ENCODE data around the gene TMEM145. TPM values are rescaled to one million over a fixed set of nuclear protein-coding genes. Genes with fewer than 3 reads are reported as not detected.

Gene TMEM145
- total RNA-seq, 1 donor from 2014 or later: 0.26 TPM

DNA sequence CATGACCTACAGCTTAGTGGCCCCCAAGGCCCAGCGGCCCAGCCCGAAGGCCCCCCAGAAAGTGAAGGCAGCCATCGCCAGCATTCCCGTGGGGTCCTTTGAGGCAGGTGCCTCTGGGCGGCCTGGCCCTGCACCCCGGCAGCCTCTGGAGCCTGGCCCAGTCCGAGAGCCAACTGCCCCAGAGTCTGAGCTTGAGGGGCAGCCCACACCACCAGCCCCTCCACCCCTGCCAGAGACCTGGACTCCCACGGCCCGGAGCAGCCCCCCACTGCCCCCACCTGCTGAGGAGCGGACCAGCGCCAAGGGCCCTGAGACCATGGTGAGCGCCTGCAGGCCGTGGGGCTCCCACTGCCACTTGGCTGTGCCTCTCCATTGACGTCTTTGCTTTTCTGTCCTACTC is 20.1 kb upstream of the TMEM145 start:
- DNase-seq (ENCODE audit: low read depth): no peak
- no peak for FAIRE-seq
- Histone ChIP-seq H3K27me3 (ENCODE audit: control insufficient read depth, insufficient read depth, low read length) (no peaks in the 10 kb centered on the region), H3K4me3 (ENCODE audit: low read depth, low read length) (no peak overlapping the region), H3K36me3 (ENCODE audit: control insufficient read depth, insufficient read depth, low read length) (peaks cover 57% of the 10 kb centered on the region)
- TF ChIP-seq, protein P1, sequence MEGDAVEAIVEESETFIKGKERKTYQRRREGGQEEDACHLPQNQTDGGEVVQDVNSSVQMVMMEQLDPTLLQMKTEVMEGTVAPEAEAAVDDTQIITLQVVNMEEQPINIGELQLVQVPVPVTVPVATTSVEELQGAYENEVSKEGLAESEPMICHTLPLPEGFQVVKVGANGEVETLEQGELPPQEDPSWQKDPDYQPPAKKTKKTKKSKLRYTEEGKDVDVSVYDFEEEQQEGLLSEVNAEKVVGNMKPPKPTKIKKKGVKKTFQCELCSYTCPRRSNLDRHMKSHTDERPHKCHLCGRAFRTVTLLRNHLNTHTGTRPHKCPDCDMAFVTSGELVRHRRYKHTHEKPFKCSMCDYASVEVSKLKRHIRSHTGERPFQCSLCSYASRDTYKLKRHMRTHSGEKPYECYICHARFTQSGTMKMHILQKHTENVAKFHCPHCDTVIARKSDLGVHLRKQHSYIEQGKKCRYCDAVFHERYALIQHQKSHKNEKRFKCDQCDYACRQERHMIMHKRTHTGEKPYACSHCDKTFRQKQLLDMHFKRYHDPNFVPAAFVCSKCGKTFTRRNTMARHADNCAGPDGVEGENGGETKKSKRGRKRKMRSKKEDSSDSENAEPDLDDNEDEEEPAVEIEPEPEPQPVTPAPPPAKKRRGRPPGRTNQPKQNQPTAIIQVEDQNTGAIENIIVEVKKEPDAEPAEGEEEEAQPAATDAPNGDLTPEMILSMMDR (IDR thresholded peaks at IDR 0.05; ENCODE audit: insufficient read depth, low read length, severe bottlenecking): no peak

DNA sequence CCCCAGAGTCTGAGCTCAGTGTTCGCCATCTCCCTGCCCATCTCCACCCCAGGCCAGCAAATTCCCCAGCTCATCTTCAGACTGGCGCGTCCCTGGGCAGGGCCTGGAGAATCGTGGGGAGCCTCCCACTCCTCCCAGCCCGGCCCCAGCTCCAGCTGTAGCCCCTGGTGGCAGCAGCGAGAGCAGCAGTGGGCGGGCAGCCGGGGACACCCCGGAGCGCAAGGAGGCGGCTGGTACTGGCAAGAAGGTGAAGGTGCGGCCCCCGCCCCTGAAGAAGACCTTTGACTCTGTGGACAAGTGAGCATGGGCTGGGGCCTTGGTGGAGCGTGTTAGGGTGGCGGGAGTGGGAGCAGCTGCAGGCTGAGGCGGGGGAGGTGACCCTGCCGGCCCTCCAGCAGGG is 19.6 kb upstream of the TMEM145 start:
- DNase-seq (ENCODE audit: low read depth) (no peak), FAIRE-seq (no peak)
- no peaks in the 10 kb centered on the region for H3K27me3 ChIP-seq (ENCODE audit: control insufficient read depth, insufficient read depth, low read length)
- TF ChIP-seq, protein P1 (IDR thresholded peaks at IDR 0.05; ENCODE audit: insufficient read depth, low read length, severe bottlenecking): no peak
- peaks cover 54% of the 10 kb centered on the region for H3K36me3 ChIP-seq (ENCODE audit: control insufficient read depth, insufficient read depth, low read length)
- H3K4me3 ChIP-seq (ENCODE audit: low read depth, low read length): no peak overlapping the region

DNA sequence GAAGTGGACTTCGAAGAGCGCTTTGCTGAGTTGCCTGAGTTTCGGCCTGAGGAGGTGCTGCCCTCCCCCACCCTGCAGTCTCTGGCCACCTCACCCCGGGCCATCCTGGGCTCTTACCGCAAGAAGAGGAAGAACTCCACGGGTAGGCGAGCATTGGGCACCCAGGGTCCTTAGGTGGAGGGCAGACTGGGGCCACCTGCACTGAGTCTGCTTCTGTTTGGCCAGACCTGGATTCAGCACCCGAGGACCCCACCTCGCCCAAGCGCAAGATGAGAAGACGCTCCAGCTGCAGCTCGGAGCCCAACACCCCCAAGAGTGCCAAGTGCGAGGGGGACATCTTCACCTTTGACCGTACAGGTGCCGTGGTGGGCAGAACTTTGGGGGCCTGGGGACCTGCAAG is 19.2 kb upstream of the TMEM145 start:
- peak; percentile 13 for FAIRE-seq
- DNase-seq (ENCODE audit: low read depth): no peak
- TF ChIP-seq, protein P1 (IDR thresholded peaks at IDR 0.05; ENCODE audit: insufficient read depth, low read length, severe bottlenecking): no peak
- no peaks in the 10 kb centered on the region for H3K27me3 ChIP-seq (ENCODE audit: control insufficient read depth, insufficient read depth, low read length)
- H3K36me3 ChIP-seq (ENCODE audit: control insufficient read depth, insufficient read depth, low read length): peaks cover 51% of the 10 kb centered on the region
- H3K4me3 ChIP-seq (ENCODE audit: low read depth, low read length): no peak overlapping the region

DNA sequence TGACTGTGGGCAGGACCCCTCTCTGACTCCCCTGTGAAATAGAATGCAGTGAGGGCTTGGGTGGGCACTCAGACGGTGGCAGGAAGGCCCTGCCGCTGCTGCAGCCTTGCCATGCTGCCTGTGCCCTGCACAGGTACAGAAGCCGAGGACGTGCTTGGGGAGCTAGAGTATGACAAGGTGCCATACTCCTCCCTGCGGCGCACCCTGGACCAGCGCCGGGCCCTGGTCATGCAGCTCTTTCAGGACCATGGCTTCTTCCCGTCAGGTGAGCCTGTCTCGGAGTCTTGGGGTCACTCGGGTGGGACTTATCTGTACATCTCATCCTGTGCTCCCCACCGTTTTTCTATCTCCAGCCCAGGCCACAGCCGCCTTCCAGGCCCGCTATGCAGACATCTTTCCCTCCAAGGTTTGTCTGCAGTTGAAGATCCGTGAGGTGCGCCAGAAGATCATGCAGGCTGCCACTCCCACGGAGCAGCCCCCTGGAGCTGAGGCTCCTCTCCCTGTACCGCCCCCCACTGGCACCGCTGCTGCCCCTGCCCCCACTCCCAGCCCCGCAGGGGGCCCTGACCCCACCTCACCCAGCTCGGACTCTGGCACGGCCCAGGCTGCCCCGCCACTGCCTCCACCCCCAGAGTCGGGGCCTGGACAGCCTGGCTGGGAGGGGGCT is 18.5 kb upstream of the TMEM145 start:
- H3K27me3 ChIP-seq (ENCODE audit: control insufficient read depth, insufficient read depth, low read length): no peaks in the 10 kb centered on the region
- FAIRE-seq: no peak
- TF ChIP-seq, protein P1 (IDR thresholded peaks at IDR 0.05; ENCODE audit: insufficient read depth, low read length, severe bottlenecking): no peak
- no peak for DNase-seq (ENCODE audit: low read depth)
- peaks cover 46% of the 10 kb centered on the region for H3K36me3 ChIP-seq (ENCODE audit: control insufficient read depth, insufficient read depth, low read length)
- H3K4me3 ChIP-seq (ENCODE audit: low read depth, low read length): no peak overlapping the region

DNA sequence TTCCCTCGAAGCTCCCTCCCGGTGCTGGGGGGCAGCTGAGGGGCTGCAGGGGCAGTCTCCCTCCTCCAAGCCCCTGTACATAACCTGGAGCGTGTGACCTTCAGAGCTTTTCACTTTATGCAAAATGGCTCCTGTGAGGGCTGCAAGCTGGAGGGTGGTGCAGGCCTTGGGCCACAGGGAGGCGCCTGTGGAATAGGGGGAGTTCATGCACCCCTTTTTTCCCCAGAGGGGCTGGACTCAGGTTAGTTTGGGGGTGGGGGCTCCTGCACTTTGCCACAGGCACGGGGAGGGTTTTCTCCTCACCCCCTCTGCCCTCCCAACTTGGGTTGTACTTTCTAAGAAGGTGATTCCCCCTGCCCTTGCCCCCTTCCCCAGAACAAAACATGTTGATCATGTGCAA is 17.8 kb upstream of the TMEM145 start:
- H3K4me3 ChIP-seq (ENCODE audit: low read depth, low read length): no peak overlapping the region
- no peaks in the 10 kb centered on the region for H3K27me3 ChIP-seq (ENCODE audit: control insufficient read depth, insufficient read depth, low read length)
- TF ChIP-seq, protein P1 (IDR thresholded peaks at IDR 0.05; ENCODE audit: insufficient read depth, low read length, severe bottlenecking): no peak
- FAIRE-seq: no peak
- H3K36me3 ChIP-seq (ENCODE audit: control insufficient read depth, insufficient read depth, low read length): peaks cover 41% of the 10 kb centered on the region
- no peak for DNase-seq (ENCODE audit: low read depth)

All from bronchial epithelial cell (primary cell).